T follicular helper cell (primary cell): ENCODE results near the gene SF1.
"Not testable (repeated sequence)": the region's sequence is repeated elsewhere in the genome, so short reads cannot be mapped to it uniquely, and the experiment has no call there.

Experiments used
- DNase-seq: peaks from one replicate; pipeline ENCODE4 v3.0.0-alpha.2; 2020; ENCODE audit warnings: low read depth
- total RNA-seq, 2 experiments: gene quantifications; one replicate each; lab custom pipeline; 2026; lab: John Stamatoyannopoulos, UW

The SF1 gene
- total RNA-seq, result 356 to 389 reads per million in 2 experiments

GRCh38 chr11:64778473-64779298, at the start of gene SF1:
TSS of gene SF1 (minus strand) at chr11:64778542. CDS start at chr11:64778392, 150 bp downstream.
- DNase-seq, result peak; percentile 99

- no peak for DNase-seq
These were observed 49.1 kb upstream of the SF1 start for GRCh38 chr11:64827451-64827839.

GRCh38 chr11:64826578-64827450, 48.5 kb upstream of the SF1 start:
- no peak for DNase-seq

GRCh38 chr11:64826062-64826461, 47.7 kb upstream of the SF1 start:
- no peak for DNase-seq

GRCh38 chr11:64823568-64824119, 45.3 kb upstream of the SF1 start:
- DNase-seq, result no peak

- no peak for DNase-seq
These were observed 39.1 kb upstream of the SF1 start for GRCh38 chr11:64817476-64817875.

- DNase-seq, result not testable (repeated sequence)
These were observed 37.1 kb upstream of the SF1 start for GRCh38 chr11:64815433-64815832.

- no peak for DNase-seq
These were observed 36.4 kb upstream of the SF1 start for GRCh38 chr11:64814712-64815187.

- no peak for DNase-seq
These were observed 35.5 kb upstream of the SF1 start for GRCh38 chr11:64813826-64814225.

- DNase-seq, result peak; percentile 44
These were observed 32.5 kb upstream of the SF1 start for GRCh38 chr11:64810891-64811272.

- DNase-seq, result peak; percentile 58
These were observed 32.0 kb upstream of the SF1 start, which contains the start of gene MEN1 for GRCh38 chr11:64810271-64810890. TSS of gene MEN1 (minus strand) at chr11:64810551. CDS start at chr11:64810109, 442 bp downstream.

- DNase-seq, result no peak
These were observed 31.5 kb upstream of the SF1 start for GRCh38 chr11:64809781-64810241.

- no peak for DNase-seq
These were observed 27.1 kb upstream of the SF1 start for GRCh38 chr11:64805481-64805880.

- no peak for DNase-seq
These were observed 26.2 kb upstream of the SF1 start for GRCh38 chr11:64804346-64805210.

- no peak for DNase-seq
These were observed 25.6 kb upstream of the SF1 start for GRCh38 chr11:64803846-64804345.

GRCh38 chr11:64803158-64803845, 25.0 kb upstream of the SF1 start, which contains the start of gene MAP4K2:
TSS of gene MAP4K2 (minus strand) at chr11:64803214. CDS start at chr11:64803149, 65 bp downstream.
- DNase-seq, result peak; percentile 84

GRCh38 chr11:64802370-64803157, 24.2 kb upstream of the SF1 start:
- no peak for DNase-seq

- no peak for DNase-seq
These were observed 23.4 kb upstream of the SF1 start for GRCh38 chr11:64801561-64802369.
